Tibial artery (tissue), 4 donors: ENCODE measurements around the gene C10orf67.

Experiments used
- DNase-seq, 2 donors: peaks; one replicate each; pipeline ENCODE4 v3.0.0-alpha.2; 2019
- H3K27ac ChIP-seq, 2 donors: fragments of 200-600 bp; sonication (generic) in 1 of 2; 1 replicate in 1 of 2; 2 replicates in 1 of 2; pipeline ENCODE4 v1.5.1; 2018 to 2019; ENCODE audit warnings: mild to moderate bottlenecking in 1 of 2
- H3K27me3 ChIP-seq, 2 donors: fragments of 200-600 bp; sonication (generic) in 1 of 2; one replicate each; pipeline versions ENCODE4 v1.5.1 to v1.6.0; 2016 to 2019
- H3K36me3 ChIP-seq, 3 donors: fragments of 200-600 bp; sonication (generic) in 2 of 3; one replicate each; pipeline ENCODE4 v1.5.1; 2016 to 2019; ENCODE audit warnings: mild to moderate bottlenecking in 2 of 3
- H3K4me1 ChIP-seq, 4 donors: fragments of 200-600 bp; sonication (generic) in 2 of 4; 1 replicate in 3 of 4; 2 replicates in 1 of 4; pipeline ENCODE4 v1.5.1; 2016 to 2019
- H3K4me3 ChIP-seq, 2 donors: fragments of 200-600 bp; sonication (generic) in 1 of 2; 1 replicate in 1 of 2; 2 replicates in 1 of 2; pipeline ENCODE4 v1.5.1; 2018 to 2019; ENCODE audit warnings: mild to moderate bottlenecking in 2 of 2
- H3K9me3 ChIP-seq, 3 donors: fragments of 200-600 bp; sonication (generic) in 1 of 3; one replicate each; pipeline ENCODE4 v1.5.1; 2016 to 2019
- CTCF ChIP-seq, 2 experiments: fragments of 200-600 bp in 1 of 2; fragments of 450-650 bp in 1 of 2; IDR thresholded peaks; one replicate each; pipeline ENCODE4 v1.5.1; 2017 to 2019; ENCODE audit warnings: antibody characterized with exemption in 2 of 2, mild to moderate bottlenecking in 1 of 2, moderate library complexity in 1 of 2
- intact Hi-C: fragments of 100-400 bp; cut with DNase I; formaldehyde crosslinking; loops from one replicate; pipeline ENCODE4 v1.15.0; 2023; ENCODE audit warnings: low total_unique reads

Gene C10orf67

GRCh38 chr10:23199768-23200511 is 144.7 kb downstream of the C10orf67 start:
- Histone ChIP-seq H3K27ac (no peak overlapping the region), H3K4me3 (no peak overlapping the region), H3K36me3 (no peaks in the 10 kb centered on the region), H3K27me3 (peaks cover 0 to 76% of the 10 kb centered on the region in 2 donors), H3K4me1 (peaks cover 0 to 10% (median 2%) of the 10 kb centered on the region in 4 donors), H3K9me3 (no peaks in the 10 kb centered on the region)
- TF ChIP-seq CTCF (IDR thresholded peaks at IDR 0.05): no peak
- no peak for DNase-seq
- intact Hi-C loops: no loop called here

DNA sequence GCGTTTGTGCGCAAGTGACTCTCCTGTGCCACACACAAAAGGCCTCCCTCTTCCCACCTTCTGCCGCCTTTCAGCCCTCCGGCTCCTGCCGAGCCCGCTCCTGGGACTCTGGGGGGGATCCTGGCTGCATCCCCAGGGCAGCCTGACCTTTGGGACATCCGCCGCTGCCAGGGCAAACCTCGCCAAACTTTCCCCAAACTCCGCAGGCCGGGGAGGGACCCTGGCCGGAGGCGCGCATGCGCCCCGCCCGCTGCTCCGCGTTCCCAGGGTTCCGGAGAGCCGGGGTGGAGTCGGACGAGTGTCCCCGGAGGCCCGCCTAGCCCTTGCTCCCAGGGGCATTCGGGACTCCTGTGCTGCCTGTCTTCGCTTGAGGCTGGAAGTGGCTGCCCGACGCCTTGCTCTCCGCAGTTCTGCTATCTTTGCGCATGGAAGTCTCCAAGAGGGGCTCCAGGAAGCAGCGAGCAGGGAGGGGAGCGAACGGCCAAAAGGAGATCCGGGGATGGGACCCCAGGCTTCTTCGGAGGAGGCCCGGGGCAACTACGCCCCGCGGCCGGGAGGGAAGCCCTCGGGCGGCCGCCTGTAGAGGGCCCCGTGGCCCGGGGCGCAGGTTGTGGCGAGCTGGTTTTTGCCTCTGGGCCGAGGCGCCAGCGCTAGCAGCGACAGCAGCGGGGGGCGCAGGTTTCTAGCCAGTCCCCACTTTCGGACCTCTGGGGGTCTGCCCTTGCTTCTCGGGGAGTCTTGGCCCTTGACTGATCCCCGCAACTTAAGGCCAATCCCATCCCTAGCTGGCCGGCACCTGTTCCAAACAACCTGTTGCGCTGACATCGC is 145.4 kb downstream of the C10orf67 start:
- Histone ChIP-seq H3K4me3 (no peak overlapping the region), H3K27ac (no peak overlapping the region), H3K4me1 (peaks cover 0 to 14% (median 3%) of the 10 kb centered on the region in 4 donors), H3K36me3 (no peaks in the 10 kb centered on the region), H3K9me3 (no peaks in the 10 kb centered on the region), H3K27me3 (peaks cover 0 to 78% of the 10 kb centered on the region in 2 donors)
- intact Hi-C loops: no loop called here
- DNase-seq: no peak
- TF ChIP-seq CTCF (IDR thresholded peaks at IDR 0.05): no peak

DNA sequence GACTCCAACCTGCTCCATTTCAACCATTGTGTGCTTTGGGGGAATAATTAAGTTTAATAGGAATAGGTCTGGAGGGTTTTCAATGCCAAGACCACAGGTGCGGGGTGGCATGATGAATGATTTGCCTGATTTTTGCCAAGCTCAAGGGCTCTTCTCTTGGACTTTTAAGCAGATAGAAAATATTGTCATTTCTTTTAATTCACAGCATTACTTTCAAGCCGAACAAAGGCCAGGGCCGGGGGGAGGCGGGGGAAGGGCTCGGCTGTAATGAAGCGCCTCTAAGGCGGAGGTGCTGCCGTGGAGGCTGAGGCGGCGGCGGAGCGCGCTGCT is 146.0 kb downstream of the C10orf67 start:
- Histone ChIP-seq H3K4me3 (no peak overlapping the region), H3K27me3 (peaks cover 0 to 76% of the 10 kb centered on the region in 2 donors), H3K9me3 (no peaks in the 10 kb centered on the region), H3K27ac (no peak overlapping the region), H3K36me3 (no peaks in the 10 kb centered on the region), H3K4me1 (peaks cover 0 to 14% (median 3%) of the 10 kb centered on the region in 4 donors)
- intact Hi-C loops: no loop called here
- no peak for DNase-seq
- TF ChIP-seq CTCF (IDR thresholded peaks at IDR 0.05): no peak

GRCh38 chr10:23197416-23197861 is 147.2 kb downstream of the C10orf67 start:
- peaks cover 0 to 21% (median 8%) of the 10 kb centered on the region in 4 donors for H3K4me1 ChIP-seq
- no peaks in the 10 kb centered on the region for H3K36me3 ChIP-seq
- H3K27ac ChIP-seq: no peak overlapping the region
- TF ChIP-seq CTCF (IDR thresholded peaks at IDR 0.05): no peak
- no peak for DNase-seq
- H3K9me3 ChIP-seq: no peaks in the 10 kb centered on the region
- no peak overlapping the region for H3K4me3 ChIP-seq
- intact Hi-C loops: no loop called here
- peaks cover 0 to 79% of the 10 kb centered on the region in 2 donors for H3K27me3 ChIP-seq

- H3K4me1 ChIP-seq: peaks cover 0 to 26% (median 13%) of the 10 kb centered on the region in 4 donors
- H3K4me3 ChIP-seq: no peak overlapping the region
- TF ChIP-seq CTCF (IDR thresholded peaks at IDR 0.05): no peak
- H3K36me3 ChIP-seq: no peaks in the 10 kb centered on the region
- no peaks in the 10 kb centered on the region for H3K9me3 ChIP-seq
- DNase-seq: no peak
- no peak overlapping the region for H3K27ac ChIP-seq
- H3K27me3 ChIP-seq: peaks cover 0 to 84% of the 10 kb centered on the region in 2 donors
- intact Hi-C loops: no loop called here
These were observed 147.7 kb downstream of the C10orf67 start for GRCh38 chr10:23196915-23197314.
